HG03064 (cell line): ENCODE data around the gene SNRPA.
"Not testable (repeated sequence)": the region's sequence is repeated elsewhere in the genome, so short reads cannot be mapped to it uniquely, and the experiment has no call there.

Experiments
- ATAC-seq: cut with Tn5 transposase; IDR thresholded peaks from one replicate; pipeline ENCODE4 v1.9.1; 2021; ENCODE audit warnings: low read depth; ENCODE audit not compliant: unreplicated experiment

Gene SNRPA

DNA sequence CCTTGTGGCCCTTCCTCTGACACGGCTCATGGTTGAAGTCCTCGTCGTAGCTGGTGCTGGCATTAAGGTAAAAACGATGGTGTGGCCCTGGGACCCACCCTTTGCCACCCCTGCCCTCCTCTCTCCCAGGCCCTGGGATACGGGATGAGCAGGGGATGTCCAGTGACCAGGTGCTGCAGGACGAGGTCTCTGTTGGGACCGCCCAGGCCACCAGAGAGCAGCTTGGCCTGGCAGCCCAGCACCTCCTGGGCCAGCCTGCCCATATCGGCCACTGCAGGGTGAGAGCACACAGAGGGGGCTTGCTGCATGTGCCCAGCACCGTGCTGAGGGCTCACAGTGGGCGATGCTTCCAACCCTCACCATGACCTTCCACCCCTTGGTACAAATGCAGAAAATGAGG is 7.1 kb upstream of the SNRPA start:
- no peak for ATAC-seq

DNA sequence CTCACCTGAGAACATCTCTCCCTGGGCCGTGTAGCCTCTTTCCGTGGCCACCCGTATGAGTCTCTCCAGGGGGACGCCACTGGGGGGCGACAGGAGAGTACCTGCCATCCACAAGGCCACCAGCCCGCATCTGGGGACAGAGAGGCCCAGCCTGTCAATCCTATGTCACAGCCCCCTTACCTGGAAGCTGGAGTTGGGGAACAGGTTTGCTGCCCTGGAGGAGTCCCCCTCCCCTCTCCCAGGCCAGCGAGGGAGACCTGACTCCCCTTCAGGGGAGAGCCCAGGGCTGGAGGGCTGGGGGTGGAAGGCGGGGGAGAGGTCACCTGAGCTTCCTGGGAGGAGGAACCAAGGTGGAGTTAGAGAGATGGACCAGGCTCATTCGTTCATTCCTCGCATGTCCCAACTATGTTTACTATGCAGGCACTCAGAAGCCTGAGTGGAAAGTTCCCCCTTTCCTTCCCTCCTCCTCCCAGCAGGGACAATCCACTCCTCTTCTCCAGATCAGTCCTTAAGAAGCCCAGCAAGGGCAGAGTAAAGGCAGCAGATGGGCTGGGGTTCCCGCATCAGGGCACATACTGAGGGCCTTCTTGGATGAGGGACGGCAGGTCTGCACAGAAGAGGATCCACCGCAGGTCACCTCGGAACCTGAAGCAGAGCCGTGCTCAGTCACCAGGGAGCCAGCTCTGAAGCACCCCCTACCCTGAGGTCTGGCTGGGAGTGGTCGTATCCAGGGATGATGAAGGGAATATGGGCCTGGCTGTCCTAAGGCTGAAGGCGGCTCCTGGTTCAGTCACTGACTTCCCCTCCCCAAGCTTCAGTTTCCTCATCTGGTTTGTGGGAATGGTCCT is 6.2 kb upstream of the SNRPA start:
- no peak for ATAC-seq

GRCh38 chr19:40745402-40745780 is 5.6 kb upstream of the SNRPA start:
- ATAC-seq = no peak

GRCh38 chr19:40747536-40747935 is 3.5 kb upstream of the SNRPA start:
- no peak for ATAC-seq

DNA sequence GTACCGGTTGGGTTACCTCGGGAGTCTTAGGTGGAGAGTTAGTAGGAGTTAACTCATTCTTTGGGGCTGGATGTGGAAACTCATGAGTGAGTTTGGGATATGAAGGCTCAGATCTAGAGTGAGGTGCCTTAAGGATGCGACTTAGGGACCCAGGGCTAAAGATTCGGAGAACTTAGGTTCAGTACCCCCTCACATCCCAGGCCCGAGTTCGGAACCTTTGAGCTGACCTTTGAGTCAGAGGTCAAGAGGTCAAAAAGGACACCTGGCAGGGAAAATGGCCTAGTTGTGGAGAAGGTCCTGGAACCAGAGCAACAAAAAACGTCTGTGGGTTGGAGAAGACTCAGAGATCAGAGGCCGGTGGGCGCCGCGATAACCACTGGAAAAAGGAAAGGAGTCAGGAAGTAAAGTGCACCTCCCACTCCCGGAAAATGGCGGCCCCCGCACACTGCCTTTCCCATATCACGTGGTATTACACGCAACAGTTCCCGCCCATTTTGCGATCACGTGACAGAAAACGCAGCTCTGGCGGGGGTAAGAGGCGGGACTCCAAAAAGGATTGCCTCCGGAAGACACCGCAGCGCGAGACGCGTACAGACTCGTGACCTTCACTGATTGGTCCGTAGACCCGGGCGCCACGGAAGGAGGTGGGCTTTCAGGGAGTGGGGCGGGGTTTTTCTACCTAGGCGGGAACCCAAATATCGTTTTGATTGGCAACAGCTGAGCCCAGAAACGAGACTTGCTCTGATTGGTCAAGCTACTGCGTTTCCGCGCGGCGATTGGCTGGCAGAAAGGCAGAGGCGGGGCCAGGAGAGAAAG is 737 bp upstream of the SNRPA start, which contains the start of gene ACTMAP:
ACTMAP (minus strand) TSS at position 420 of the 816 bp plus-strand sequence. CDS start 674 bp downstream, outside the sequence.
- ATAC-seq = peak; percentile 77

GRCh38 chr19:40752257-40752781 is 1.3 kb downstream of the SNRPA start:
- no peak for ATAC-seq

- no peak for ATAC-seq
These were observed 3.7 kb downstream of the SNRPA start for GRCh38 chr19:40754611-40755247.

GRCh38 chr19:40755248-40755624 is 4.2 kb downstream of the SNRPA start:
- no peak for ATAC-seq

DNA sequence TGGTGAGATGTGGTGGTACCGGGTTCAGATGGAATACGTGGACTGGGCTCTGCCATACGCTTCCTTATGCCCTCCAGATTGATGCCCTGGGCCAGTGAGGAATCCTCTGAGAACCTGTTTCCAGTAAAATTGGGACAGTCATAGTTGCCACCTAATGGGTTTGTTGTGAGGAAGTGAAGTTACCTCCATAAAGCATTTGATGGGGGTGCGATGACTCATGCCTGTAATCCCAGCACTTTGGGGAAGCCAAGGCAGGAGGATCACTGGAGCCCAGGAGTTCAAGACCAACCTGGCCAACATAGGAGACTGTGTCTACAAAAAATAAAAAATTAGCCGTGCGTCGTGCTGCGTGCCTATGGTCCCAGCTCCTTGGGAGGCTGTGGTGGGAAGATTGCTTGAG is 4.8 kb downstream of the SNRPA start:
- no peak for ATAC-seq

DNA sequence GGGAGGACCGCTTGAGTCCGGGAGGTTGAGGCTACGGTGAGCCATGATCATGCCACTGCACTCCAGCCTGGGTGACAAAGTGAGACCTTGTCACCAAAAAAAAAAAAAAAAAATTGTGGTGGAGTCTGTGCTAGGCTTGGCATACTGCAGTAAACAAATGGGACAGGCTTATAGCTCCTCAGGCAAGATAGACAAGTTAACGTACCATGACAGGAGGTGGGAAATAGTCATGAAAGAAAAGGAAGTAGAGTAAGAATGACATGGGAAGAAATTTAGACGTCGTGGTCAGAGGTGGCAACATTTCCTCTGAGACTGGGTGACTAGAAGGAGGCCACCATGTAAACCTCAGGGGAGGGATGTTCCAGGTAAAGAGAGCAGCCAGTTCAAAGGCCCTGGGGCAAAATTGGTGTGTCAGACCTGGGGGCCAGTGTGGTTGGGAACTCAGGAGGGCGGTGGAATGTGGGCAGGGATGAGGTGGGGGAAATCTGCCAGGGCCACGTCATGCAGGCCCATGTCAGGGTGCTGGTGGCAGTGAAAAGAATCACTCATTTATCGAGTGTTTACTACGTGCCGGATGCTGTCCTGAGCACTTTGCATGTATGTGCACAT is 5.6 kb downstream of the SNRPA start:
- no peak for ATAC-seq

DNA sequence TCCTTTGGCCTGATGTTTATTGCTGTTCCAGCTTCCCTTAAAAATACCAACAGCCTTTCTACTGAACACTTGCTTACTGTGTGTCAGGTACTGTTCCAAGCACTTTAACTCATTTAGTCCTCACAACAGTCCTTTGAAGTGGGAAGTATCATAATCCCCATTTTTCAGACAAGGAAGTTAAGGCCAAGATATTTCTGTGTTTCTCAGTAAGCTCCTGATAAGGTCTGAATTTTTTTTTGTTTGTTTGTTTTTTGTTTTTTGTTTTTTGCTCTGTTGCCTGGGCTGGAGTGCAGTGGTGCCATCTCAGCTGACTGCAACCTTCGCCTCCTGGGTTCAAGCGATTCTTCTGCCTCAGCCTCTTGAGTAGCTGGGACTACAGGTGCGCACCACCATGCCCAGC is 7.5 kb downstream of the SNRPA start:
- no peak for ATAC-seq

GRCh38 chr19:40759352-40759751 is 8.3 kb downstream of the SNRPA start:
- ATAC-seq = no peak

- ATAC-seq = no peak
These were observed 11.9 kb downstream of the SNRPA start for GRCh38 chr19:40762754-40763470.

DNA sequence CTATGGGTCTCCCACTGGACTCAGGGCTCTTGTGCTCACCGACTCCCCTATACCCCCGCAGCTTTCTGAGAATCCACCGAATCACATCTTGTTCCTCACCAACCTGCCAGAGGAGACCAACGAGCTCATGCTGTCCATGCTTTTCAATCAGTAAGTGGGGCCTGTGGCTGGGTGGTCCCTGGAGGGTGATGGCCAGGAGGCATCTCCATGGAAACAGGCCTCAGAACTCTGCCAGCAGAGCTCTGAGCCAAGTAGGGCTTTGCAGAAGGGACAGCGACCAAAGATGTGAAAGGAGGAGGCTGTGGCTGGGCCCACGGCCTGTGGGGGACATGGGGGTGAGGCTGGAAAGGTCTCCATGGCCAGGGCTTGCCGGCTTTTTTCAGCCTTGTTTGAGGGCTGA is 12.5 kb downstream of the SNRPA start:
- ATAC-seq = no peak

GRCh38 chr19:40763963-40764362 is 13.0 kb downstream of the SNRPA start:
- no peak for ATAC-seq

DNA sequence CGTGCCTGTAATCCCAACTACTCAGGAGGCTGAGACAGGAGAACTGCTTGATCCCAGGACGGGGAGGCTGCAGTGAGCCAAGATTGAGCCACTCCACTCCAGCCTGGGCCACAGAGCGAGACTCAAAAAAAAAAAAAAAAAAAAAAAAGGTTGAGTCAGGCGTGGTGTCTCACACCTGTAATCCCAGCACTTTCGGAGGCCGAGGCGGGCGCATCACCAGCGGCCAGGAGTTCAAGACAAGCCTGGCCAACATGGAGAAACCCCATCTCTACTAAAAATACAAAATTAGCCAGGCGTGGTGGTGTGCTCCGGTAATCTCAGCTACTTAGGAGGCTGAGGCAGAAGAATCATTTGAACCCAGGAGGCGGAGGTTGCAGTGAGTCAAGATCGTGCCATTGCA is 15.4 kb downstream of the SNRPA start:
- ATAC-seq = not testable (repeated sequence)

GRCh38 chr19:40768869-40769268 is 17.9 kb downstream of the SNRPA start:
- ATAC-seq = no peak

GRCh38 chr19:40771101-40771862 is 20.3 kb downstream of the SNRPA start:
- not testable (repeated sequence) for ATAC-seq

DNA sequence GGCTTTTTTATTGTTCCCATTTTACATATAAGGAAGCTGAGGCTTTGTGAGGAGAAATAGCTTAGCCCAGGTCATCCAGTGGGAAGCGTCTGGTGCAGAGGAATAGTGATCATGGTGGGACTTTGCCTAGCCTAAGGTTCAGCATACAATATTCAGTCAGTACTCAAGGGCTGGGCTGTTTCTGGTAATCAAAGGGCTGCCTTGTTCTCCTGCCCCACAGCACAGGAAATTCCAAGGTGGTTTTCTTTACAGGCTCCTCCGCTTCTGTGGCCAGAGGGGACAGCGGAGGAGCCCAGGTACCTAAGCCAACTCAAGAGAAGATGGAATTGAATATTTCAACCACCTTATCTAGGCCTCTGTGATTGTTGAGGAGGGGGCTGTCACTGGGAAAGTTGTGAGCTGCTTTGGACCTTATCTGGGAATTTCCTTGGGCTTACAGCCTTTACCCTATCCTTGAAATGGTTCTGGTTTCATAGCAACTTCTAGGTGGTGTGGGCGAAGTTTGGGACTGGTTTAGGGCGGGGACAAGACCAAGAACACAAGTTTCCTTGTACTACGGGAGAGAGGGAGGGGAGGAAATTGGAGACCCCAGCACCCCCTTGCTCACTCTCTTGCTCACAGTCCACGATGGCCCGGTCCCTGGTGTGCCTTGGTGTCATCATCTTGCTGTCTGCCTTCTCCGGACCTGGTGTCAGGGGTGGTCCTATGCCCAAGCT is 24.1 kb downstream of the SNRPA start, which contains the start of gene MIA:
MIA (plus strand) TSS at position 606 of the 716 bp plus-strand sequence; CDS start at position 628, 22 bp downstream.
- no peak for ATAC-seq
